HG02763 (cell line): Measurements from ENCODE around the gene TEX54.
"Not testable (repeated sequence)": the region's sequence is repeated elsewhere in the genome, so short reads cannot be mapped to it uniquely, and the experiment has no call there.

Experiments used
- ATAC-seq: cut with Tn5 transposase; IDR thresholded peaks from one replicate; pipeline ENCODE4 v1.9.1; 2021; ENCODE audit warnings: mild to moderate bottlenecking, moderate library complexity; ENCODE audit not compliant: unreplicated experiment

The TEX54 gene

GRCh38 chr11:62832336-62833234 is at the start of gene TEX54:
TEX54 (minus strand) TSS chr11:62832841.
- ATAC-seq = peak; percentile 6

- ATAC-seq = no peak
Measured at GRCh38 chr11:62882431-62882749, 49.7 kb upstream of the TEX54 start.

GRCh38 chr11:62881579-62882430 is 49.2 kb upstream of the TEX54 start:
- peak; percentile 38 for ATAC-seq

GRCh38 chr11:62880803-62881578 is 48.4 kb upstream of the TEX54 start, which contains the start of gene SLC3A2:
SLC3A2 (plus strand) TSS chr11:62880896; CDS start chr11:62881024, 128 bp downstream.
- peak; percentile 68 for ATAC-seq

- ATAC-seq = no peak
Measured at GRCh38 chr11:62880231-62880802, 47.7 kb upstream of the TEX54 start.

- no peak for ATAC-seq
Measured at GRCh38 chr11:62879235-62879978, 46.8 kb upstream of the TEX54 start.

- ATAC-seq = no peak
Measured at GRCh38 chr11:62876712-62877111, 44.1 kb upstream of the TEX54 start.

- ATAC-seq = no peak
Measured at GRCh38 chr11:62875698-62876478, 43.2 kb upstream of the TEX54 start.

- no peak for ATAC-seq
Measured at GRCh38 chr11:62874851-62875250, 42.2 kb upstream of the TEX54 start.

- no peak for ATAC-seq
Measured at GRCh38 chr11:62865635-62866034, 33.0 kb upstream of the TEX54 start.

GRCh38 chr11:62863687-62864335 is 31.2 kb upstream of the TEX54 start:
- ATAC-seq = no peak

GRCh38 chr11:62861564-62862192 is 29.0 kb upstream of the TEX54 start:
- ATAC-seq = not testable (repeated sequence)

- ATAC-seq = no peak
Measured at GRCh38 chr11:62860835-62861563, 28.4 kb upstream of the TEX54 start.

- ATAC-seq = not testable (repeated sequence)
Measured at GRCh38 chr11:62859281-62859703, 26.7 kb upstream of the TEX54 start.

GRCh38 chr11:62858201-62858600 is 25.6 kb upstream of the TEX54 start:
- no peak for ATAC-seq

- no peak for ATAC-seq
Measured at GRCh38 chr11:62857541-62857982, 24.9 kb upstream of the TEX54 start.

GRCh38 chr11:62856333-62856895 is 23.8 kb upstream of the TEX54 start:
- no peak for ATAC-seq
